Neutrophil (primary cell): ENCODE data around the gene ELAC2.

Experiments used
- H3K27ac ChIP-seq: fragments of 200-600 bp; sonication (generic); 2 replicates; pipeline ENCODE4 v1.5.1; 2016; ENCODE audit warnings: mild to moderate bottlenecking, moderate library complexity
- H3K27me3 ChIP-seq: fragments of 200-600 bp; sonication (generic); 2 replicates; pipeline ENCODE4 v1.6.0; 2016; ENCODE audit warnings: mild to moderate bottlenecking
- H3K36me3 ChIP-seq: fragments of 200-600 bp; sonication (generic); 2 replicates; pipeline ENCODE4 v1.5.1; 2017
- H3K4me1 ChIP-seq, 2 experiments: fragments of 200-600 bp in 1 of 2; sonication (generic) in 1 of 2; 1 replicate in 1 of 2; 2 replicates in 1 of 2; pipeline versions ENCODE4 v1.5.1 to v1.6.1; 2013 to 2016; ENCODE audit warnings: low read depth in 1 of 2, low read length in 1 of 2, mild to moderate bottlenecking in 1 of 2, moderate library complexity in 1 of 2; ENCODE audit not compliant: control insufficient read depth in 1 of 2, insufficient read depth in 1 of 2
- H3K4me3 ChIP-seq, 2 experiments: fragments of 200-600 bp in 1 of 2; sonication (generic) in 1 of 2; 1 replicate in 1 of 2; 2 replicates in 1 of 2; pipeline ENCODE4 v1.5.1; 2013 to 2016; ENCODE audit warnings: low read depth in 1 of 2, low read length in 1 of 2, mild to moderate bottlenecking in 1 of 2, moderate library complexity in 1 of 2
- H3K9me3 ChIP-seq: fragments of 200-600 bp; sonication (generic); 2 replicates; pipeline ENCODE4 v1.5.1; 2016
- TF ChIP-seq, protein P1 (sequence below): fragments of 200-600 bp; sonication (generic); IDR thresholded peaks from 2 replicates; pipeline ENCODE4 v1.5.1; 2016; ENCODE audit warnings: antibody characterized with exemption

Gene ELAC2

DNA sequence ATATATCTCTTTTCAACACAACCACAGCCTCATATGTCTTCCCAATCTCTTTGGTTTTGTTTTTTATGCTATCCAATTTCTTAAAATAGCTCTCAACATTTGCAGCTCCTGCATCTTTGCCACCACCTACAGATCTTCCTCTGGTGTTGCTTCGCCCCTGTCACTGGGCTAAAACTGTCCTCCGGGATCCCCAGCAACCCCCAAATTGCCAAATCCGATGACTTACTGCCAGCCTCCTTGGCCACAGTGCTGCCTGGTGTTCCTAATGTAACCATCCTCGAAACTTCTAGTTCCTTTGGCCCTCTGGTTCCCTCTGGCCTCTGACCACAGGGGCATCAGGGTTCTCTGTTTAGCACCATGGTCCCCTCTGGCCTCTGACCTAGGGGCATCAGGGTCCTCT lies 70.8 kb downstream of the ELAC2 start:
- TF ChIP-seq, protein P1, sequence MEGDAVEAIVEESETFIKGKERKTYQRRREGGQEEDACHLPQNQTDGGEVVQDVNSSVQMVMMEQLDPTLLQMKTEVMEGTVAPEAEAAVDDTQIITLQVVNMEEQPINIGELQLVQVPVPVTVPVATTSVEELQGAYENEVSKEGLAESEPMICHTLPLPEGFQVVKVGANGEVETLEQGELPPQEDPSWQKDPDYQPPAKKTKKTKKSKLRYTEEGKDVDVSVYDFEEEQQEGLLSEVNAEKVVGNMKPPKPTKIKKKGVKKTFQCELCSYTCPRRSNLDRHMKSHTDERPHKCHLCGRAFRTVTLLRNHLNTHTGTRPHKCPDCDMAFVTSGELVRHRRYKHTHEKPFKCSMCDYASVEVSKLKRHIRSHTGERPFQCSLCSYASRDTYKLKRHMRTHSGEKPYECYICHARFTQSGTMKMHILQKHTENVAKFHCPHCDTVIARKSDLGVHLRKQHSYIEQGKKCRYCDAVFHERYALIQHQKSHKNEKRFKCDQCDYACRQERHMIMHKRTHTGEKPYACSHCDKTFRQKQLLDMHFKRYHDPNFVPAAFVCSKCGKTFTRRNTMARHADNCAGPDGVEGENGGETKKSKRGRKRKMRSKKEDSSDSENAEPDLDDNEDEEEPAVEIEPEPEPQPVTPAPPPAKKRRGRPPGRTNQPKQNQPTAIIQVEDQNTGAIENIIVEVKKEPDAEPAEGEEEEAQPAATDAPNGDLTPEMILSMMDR, result no peak
- Histone ChIP-seq H3K4me1 (no peaks in the 10 kb centered on the region), H3K36me3 (no peaks in the 10 kb centered on the region), H3K4me3 (no peak overlapping the region), H3K27ac (no peak overlapping the region), H3K9me3 (no peaks in the 10 kb centered on the region), H3K27me3 (no peaks in the 10 kb centered on the region)
